Measurements from ENCODE around the gene TMEM62.

Gene TMEM62

DNA sequence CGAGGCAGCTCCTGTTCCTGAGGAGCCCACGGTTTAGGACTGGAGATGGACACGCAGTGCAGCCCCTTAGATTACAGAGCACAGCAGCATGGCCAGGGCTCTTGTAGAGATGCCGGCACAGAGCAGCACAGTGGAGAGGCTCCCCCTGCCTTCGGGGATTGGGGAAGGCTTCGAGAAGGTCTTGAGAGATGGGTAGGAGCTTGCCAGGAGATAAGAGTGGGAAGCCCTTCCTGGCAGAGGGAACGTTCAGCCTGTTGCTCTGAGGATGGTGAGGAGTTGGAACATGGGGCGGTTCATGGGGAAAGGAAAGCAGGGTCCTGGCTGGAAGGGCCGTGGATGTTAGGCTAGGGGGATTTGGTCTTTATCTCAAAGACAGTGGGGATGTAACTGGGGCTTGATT is 77.4 kb downstream of the TMEM62 start:
- Histone ChIP-seq H3K27me3 (ENCODE audit: insufficient read depth, low read length) (no peaks in the 10 kb centered on the region), H3K36me3 (ENCODE audit: insufficient read depth, low read length) (no peaks in the 10 kb centered on the region), H3K27ac (ENCODE audit: low read depth, low read length) (no peak overlapping the region), H3K4me3 (ENCODE audit: low read length) (no peak overlapping the region), H3K9me3 (ENCODE audit: insufficient read depth, low read depth, low read length) (no peaks in the 10 kb centered on the region), H3K4me1 (ENCODE audit: insufficient read depth, low read length) (no peaks in the 10 kb centered on the region), H3K9ac (ENCODE audit: low read depth, low read length) (no peak overlapping the region)
- WGBS, result 87% methylated on average over 9 of the region's 9 CpGs

DNA sequence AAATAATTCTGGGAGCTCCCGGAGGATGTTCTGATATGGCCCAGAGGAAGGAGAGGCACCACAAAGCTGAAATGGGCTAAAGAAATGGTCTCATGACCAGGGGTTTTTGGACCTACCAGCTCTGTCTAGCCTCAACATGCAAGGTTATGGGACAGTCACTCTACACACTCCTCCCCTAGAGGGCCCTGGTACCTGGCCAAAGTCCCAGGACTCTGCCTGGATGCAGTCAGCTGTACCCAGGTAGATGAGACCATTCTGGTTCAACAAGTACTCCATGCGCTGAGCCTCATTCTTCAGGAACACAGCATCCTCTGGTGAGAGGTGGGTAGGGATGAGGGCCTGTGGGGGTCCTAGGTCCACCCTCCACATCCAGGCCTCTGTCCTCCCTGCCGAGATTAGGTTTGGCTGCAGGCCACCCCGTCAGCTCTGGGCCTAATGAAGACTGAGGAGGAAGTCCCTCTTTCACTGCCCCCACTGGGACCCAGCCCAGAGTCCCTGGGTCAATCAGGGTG is 77.9 kb downstream of the TMEM62 start:
- WGBS, result 93% methylated on average over 4 of the region's 4 CpGs
- no peak overlapping the region for H3K9ac ChIP-seq (ENCODE audit: low read depth, low read length)
- no peaks in the 10 kb centered on the region for H3K27me3 ChIP-seq (ENCODE audit: insufficient read depth, low read length)
- H3K4me1 ChIP-seq (ENCODE audit: insufficient read depth, low read length), result no peaks in the 10 kb centered on the region
- no peak overlapping the region for H3K4me3 ChIP-seq (ENCODE audit: low read length)
- no peaks in the 10 kb centered on the region for H3K9me3 ChIP-seq (ENCODE audit: insufficient read depth, low read depth, low read length)
- H3K36me3 ChIP-seq (ENCODE audit: insufficient read depth, low read length), result no peaks in the 10 kb centered on the region
- no peak overlapping the region for H3K27ac ChIP-seq (ENCODE audit: low read depth, low read length)

DNA sequence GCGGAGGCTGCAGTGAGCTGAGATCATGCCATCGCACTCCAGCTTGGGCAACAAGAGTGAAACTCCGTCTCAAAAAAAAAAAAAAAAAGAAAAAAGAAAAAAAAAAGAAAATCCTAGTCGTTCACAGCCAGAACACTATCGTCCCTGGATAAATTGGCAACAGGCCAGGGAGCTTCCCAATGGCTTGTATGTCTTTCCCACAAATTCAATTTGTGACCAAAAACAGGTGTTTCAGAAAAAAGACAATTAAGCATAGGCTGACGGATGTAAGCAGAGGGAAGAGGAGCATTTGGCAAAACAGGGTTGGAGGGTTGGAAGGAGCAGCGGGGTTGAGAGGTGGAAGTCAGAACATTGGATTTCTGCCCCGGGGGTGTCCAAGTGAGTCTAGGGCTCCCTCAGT is 78.9 kb downstream of the TMEM62 start:
- no peak overlapping the region for H3K4me3 ChIP-seq (ENCODE audit: low read length)
- no peaks in the 10 kb centered on the region for H3K4me1 ChIP-seq (ENCODE audit: insufficient read depth, low read length)
- 94% methylated on average over 8 of the region's 8 CpGs for WGBS
- H3K36me3 ChIP-seq (ENCODE audit: insufficient read depth, low read length), result no peaks in the 10 kb centered on the region
- H3K27ac ChIP-seq (ENCODE audit: low read depth, low read length), result no peak overlapping the region
- H3K9ac ChIP-seq (ENCODE audit: low read depth, low read length), result no peak overlapping the region
- H3K27me3 ChIP-seq (ENCODE audit: insufficient read depth, low read length), result no peaks in the 10 kb centered on the region
- H3K9me3 ChIP-seq (ENCODE audit: insufficient read depth, low read depth, low read length), result no peaks in the 10 kb centered on the region

DNA sequence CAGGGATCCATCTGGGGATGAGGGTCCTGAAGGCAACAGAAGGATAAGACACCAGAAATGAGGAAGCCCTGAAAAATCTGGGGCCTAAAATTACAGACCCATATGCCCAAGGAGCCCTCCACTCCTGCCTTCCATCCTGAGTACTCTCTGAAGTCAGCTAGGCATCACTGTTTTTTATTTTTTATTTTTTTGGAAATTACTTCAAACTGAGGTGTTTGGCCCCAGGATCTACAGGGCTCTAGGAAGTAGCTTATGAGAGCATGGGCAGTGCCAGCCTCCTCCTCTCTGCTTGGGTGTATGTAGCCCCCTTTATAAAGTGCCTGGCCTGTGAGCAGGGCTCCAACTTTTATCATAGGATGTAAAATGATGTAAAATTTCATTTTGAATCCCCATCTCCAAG is 79.6 kb downstream of the TMEM62 start:
- Histone ChIP-seq H3K27me3 (ENCODE audit: insufficient read depth, low read length) (no peaks in the 10 kb centered on the region), H3K9ac (ENCODE audit: low read depth, low read length) (no peak overlapping the region), H3K4me3 (ENCODE audit: low read length) (no peak overlapping the region), H3K27ac (ENCODE audit: low read depth, low read length) (no peak overlapping the region), H3K9me3 (ENCODE audit: insufficient read depth, low read depth, low read length) (no peaks in the 10 kb centered on the region), H3K4me1 (ENCODE audit: insufficient read depth, low read length) (no peaks in the 10 kb centered on the region), H3K36me3 (ENCODE audit: insufficient read depth, low read length) (no peaks in the 10 kb centered on the region)

DNA sequence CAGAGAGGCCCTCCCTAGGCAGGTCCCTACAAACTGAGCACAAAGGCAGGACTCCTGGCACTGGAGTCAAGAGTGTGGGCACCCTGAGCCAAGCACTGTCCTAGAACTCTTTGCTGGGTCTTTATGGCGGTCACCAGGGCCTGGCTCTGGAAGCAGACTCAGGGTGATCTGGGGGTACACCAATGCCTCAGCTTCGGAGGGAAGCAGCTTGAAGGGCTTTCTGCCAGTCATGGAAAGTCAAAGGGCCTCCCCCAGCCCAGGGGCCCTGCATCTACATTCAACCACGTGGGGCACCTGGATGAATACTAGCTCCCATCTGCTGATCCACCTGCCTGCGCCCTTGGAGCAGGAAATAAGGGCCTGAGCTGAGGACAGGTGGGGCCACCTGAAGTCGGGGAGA is 80.1 kb downstream of the TMEM62 start:
- WGBS, result 89% methylated on average over 5 of the region's 5 CpGs
- no peaks in the 10 kb centered on the region for H3K9me3 ChIP-seq (ENCODE audit: insufficient read depth, low read depth, low read length)
- no peak overlapping the region for H3K4me3 ChIP-seq (ENCODE audit: low read length)
- no peaks in the 10 kb centered on the region for H3K4me1 ChIP-seq (ENCODE audit: insufficient read depth, low read length)
- H3K9ac ChIP-seq (ENCODE audit: low read depth, low read length), result no peak overlapping the region
- H3K36me3 ChIP-seq (ENCODE audit: insufficient read depth, low read length), result no peaks in the 10 kb centered on the region
- H3K27ac ChIP-seq (ENCODE audit: low read depth, low read length), result no peak overlapping the region
- no peaks in the 10 kb centered on the region for H3K27me3 ChIP-seq (ENCODE audit: insufficient read depth, low read length)

DNA sequence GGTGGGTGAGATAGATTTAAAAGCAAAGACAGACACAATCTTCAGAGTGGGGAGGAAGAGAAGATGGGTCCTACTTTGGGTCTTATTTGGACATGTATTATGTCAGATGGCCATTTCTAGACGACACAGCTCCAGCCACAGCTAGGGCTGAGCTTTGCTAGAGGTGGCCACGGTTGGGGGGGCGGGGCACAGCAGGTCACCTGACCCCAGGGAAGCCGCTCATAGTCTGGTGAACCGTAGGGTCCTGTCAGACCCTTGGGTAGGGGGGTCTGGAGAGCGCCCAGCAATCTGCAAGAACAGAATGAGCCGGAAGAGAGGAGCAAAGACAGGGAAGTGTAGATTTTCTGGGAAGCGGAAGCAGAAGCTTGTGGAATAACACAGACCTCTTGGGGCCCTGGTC is 80.8 kb downstream of the TMEM62 start:
- H3K4me1 ChIP-seq (ENCODE audit: insufficient read depth, low read length), result peaks cover 5% of the 10 kb centered on the region; the same call in 1 of the 2 replicates
- no peaks in the 10 kb centered on the region for H3K9me3 ChIP-seq (ENCODE audit: insufficient read depth, low read depth, low read length)
- H3K9ac ChIP-seq (ENCODE audit: low read depth, low read length), result no peak overlapping the region
- H3K4me3 ChIP-seq (ENCODE audit: low read length), result no peak overlapping the region
- H3K27me3 ChIP-seq (ENCODE audit: insufficient read depth, low read length), result no peaks in the 10 kb centered on the region
- H3K36me3 ChIP-seq (ENCODE audit: insufficient read depth, low read length), result no peaks in the 10 kb centered on the region
- no peak overlapping the region for H3K27ac ChIP-seq (ENCODE audit: low read depth, low read length)
- 69% methylated on average over 8 of the region's 8 CpGs for WGBS

DNA sequence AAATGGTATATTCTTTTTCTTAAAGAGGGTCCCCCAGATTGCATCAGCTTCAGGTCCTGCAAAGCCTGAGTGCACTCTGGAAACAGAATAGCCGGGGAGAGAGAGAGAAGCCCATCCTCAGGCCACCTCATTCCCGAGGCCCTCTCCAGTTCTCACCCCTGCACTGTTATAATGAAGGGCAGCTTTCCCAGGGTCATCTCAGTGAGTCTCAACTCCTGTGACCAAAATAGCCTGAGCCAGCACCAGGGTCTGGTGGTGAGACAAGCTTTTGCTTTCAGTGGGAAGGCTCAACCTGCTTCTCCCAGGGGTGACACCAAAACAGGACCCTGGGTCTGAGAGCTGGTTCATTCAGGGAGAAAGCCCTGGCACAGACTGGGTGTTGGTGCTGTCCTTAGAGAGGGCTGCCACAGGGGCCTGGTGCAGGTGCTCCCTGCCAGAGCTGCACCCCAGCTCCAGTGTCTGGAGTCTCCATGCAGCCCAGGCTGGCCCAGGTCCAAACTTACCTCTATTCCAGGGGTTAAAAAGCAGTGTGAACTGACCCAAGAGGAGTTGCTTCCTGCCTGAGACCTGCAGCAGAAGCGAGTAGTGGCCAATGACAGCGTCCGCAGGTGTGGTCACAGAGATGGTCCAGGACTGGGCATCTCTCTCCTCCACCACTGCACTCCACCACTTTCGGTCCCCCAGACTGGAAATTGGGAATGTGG is 81.4 kb downstream of the TMEM62 start:
- Histone ChIP-seq H3K4me3 (ENCODE audit: low read length) (no peak overlapping the region), H3K27ac (ENCODE audit: low read depth, low read length) (no peak overlapping the region), H3K9me3 (ENCODE audit: insufficient read depth, low read depth, low read length) (no peaks in the 10 kb centered on the region), H3K9ac (ENCODE audit: low read depth, low read length) (no peak overlapping the region), H3K4me1 (ENCODE audit: insufficient read depth, low read length) (peaks cover 6% of the 10 kb centered on the region; the same call in 1 of the 2 replicates), H3K27me3 (ENCODE audit: insufficient read depth, low read length) (no peaks in the 10 kb centered on the region), H3K36me3 (ENCODE audit: insufficient read depth, low read length) (no peaks in the 10 kb centered on the region)
- WGBS, result 91% methylated on average over 6 of the region's 6 CpGs

DNA sequence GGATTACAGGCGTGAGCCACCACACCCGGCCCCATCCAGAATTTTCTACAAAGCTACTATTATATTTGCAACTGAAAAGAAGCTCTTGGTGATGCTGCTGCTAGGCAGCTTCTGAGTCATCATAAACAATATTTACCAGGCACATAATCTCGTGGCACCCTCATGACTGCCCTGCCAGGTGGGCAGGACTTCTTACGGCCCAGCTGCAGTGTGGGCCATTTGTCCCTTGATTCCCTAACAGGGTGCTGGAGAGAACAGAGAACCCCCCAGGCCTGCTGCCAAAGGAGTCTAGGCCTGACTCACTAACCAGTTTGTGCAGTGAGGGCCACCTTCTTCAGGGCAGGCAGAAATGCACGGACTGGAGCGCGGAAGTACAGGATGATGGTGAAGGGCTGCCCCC is 82.6 kb downstream of the TMEM62 start:
- H3K36me3 ChIP-seq (ENCODE audit: insufficient read depth, low read length), result no peaks in the 10 kb centered on the region
- WGBS, result 88% methylated on average over 7 of the region's 7 CpGs
- H3K4me3 ChIP-seq (ENCODE audit: low read length), result no peak overlapping the region
- peaks cover 6% of the 10 kb centered on the region; the same call in 1 of the 2 replicates for H3K4me1 ChIP-seq (ENCODE audit: insufficient read depth, low read length)
- no peaks in the 10 kb centered on the region for H3K27me3 ChIP-seq (ENCODE audit: insufficient read depth, low read length)
- no peak overlapping the region for H3K27ac ChIP-seq (ENCODE audit: low read depth, low read length)
- no peaks in the 10 kb centered on the region for H3K9me3 ChIP-seq (ENCODE audit: insufficient read depth, low read depth, low read length)
- H3K9ac ChIP-seq (ENCODE audit: low read depth, low read length), result no peak overlapping the region

DNA sequence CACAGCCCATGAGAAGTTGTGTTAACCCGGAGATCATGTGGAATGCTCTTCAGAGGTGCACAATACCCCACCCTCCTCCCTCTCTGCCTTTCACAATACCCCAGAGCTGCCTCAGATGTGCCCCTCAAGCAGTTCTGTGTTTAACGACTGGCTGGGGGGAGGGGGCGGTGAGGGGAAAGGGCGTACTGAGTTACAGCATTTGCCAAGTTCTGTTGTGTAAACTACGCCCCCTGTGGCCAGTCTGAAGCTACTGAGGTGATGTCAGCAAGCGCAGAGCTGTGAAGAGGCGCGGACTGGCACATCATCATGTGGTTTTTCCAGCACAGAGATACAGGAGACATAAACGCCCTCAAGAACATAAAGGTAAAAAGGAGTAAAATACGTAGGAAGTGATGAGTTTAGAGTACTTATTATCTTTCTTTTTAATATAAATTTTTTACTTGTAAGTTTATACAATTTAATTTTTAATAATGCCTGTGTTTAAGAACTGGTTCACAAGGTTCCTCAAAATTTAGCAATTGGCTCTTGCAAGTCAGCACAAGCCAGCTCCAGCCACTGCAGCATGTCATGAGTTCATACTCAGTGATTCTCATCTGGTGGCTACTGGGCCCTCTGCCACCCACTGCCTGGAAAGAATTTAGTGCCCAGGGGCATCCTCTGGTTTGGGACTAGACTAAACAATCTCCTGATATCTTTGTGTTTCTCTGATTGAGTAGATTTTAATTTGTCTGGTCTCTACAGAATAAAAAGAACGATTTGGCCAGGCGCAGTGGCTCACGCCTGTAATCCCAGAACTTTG is 85.7 kb downstream of the TMEM62 start:
- peaks cover 6% of the 10 kb centered on the region; the same call in 1 of the 2 replicates for H3K4me1 ChIP-seq (ENCODE audit: insufficient read depth, low read length)
- H3K9ac ChIP-seq (ENCODE audit: low read depth, low read length), result no peak overlapping the region
- no peaks in the 10 kb centered on the region for H3K9me3 ChIP-seq (ENCODE audit: insufficient read depth, low read depth, low read length)
- H3K4me3 ChIP-seq (ENCODE audit: low read length), result no peak overlapping the region
- H3K27me3 ChIP-seq (ENCODE audit: insufficient read depth, low read length), result no peaks in the 10 kb centered on the region
- no peak overlapping the region for H3K27ac ChIP-seq (ENCODE audit: low read depth, low read length)
- no peaks in the 10 kb centered on the region for H3K36me3 ChIP-seq (ENCODE audit: insufficient read depth, low read length)
- 58% methylated on average over 12 of the region's 13 CpGs for WGBS

DNA sequence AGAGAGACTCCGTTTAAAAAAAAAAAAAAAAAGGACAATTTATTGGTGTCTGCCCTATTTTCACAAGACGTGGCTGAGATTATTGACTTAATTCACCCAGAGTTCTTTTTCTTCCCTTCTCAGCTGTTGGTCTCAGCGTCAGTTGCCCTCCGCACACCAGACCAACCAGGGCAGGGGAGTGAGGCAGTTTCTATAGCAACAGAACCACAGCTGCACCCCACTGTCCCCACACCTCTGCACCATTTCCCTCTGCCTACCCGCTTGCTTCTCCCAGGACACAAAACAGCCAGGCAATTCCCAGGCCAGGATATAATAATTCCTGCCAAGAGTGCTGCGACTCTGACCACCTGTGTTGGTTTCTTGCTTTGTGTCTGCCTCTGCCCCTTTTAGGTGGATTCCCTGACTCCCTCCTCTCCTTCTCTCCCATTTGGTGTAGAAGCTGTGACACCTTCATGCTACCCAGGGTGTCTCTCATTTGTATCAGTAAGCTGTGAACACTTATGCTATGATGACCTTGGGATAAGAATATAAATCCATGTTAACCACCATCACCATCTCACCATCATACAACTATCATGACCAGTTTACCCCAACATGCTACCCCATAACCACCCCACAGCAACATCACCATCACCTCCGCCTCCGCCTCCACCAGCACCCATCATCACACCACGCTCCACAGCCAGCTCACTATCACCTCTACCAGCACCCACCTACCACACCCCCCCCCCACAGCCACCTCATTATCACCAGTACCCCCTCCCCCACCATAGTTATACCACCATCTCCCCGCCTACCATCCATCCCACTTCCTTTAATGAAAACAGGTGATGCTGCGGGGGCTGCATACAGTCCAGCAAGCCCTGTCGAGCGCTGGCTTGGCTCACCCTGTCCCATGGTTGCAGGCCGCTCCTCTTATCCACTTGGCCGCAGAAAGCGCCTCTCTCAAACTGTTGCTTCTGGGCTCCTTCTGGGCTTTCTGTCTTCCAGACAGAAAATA is 86.8 kb downstream of the TMEM62 start:
- H3K27me3 ChIP-seq (ENCODE audit: insufficient read depth, low read length), result no peaks in the 10 kb centered on the region
- H3K9ac ChIP-seq (ENCODE audit: low read depth, low read length), result no peak overlapping the region
- H3K9me3 ChIP-seq (ENCODE audit: insufficient read depth, low read depth, low read length), result no peaks in the 10 kb centered on the region
- 94% methylated on average over 16 of the region's 16 CpGs for WGBS
- H3K4me1 ChIP-seq (ENCODE audit: insufficient read depth, low read length), result peaks cover 6% of the 10 kb centered on the region; the same call in 1 of the 2 replicates
- no peaks in the 10 kb centered on the region for H3K36me3 ChIP-seq (ENCODE audit: insufficient read depth, low read length)
- H3K27ac ChIP-seq (ENCODE audit: low read depth, low read length), result no peak overlapping the region
- no peak overlapping the region for H3K4me3 ChIP-seq (ENCODE audit: low read length)

All from HUES64 (cell line).